ENCODE results near the gene B4GALT2.

B4GALT2 gene

DNA sequence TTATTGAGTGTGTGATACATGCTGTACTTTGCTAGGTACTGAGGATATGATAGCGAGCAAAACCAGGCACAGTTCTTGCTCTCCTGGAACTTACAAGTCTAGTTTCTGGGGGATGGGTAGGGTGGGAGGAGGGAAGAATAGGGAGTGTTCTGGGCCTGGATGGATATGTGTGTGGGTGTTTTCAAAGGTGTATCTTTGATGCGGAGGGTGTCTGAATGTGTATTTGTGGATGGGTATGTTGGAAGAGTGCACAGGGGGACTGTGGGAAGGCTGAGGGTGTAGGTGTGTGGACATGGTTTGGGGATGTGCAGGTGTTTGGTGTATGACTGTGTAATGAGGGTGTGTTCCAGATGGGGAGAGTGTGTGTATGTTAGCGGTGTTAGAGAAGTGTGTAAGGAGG, 13.7 kb upstream of the B4GALT2 start:
- Histone ChIP-seq H3K9ac (ENCODE audit: low read length) (no peak overlapping the region), H3K4me1 (ENCODE audit: control insufficient read depth, insufficient read depth, low read length) (peaks cover 2% of the 10 kb centered on the region), H3K27me3 (ENCODE audit: control insufficient read depth, insufficient read depth, low read length) (no peaks in the 10 kb centered on the region), H3K4me3 (ENCODE audit: low read length) (no peak overlapping the region), H3K27ac (ENCODE audit: low read depth, low read length) (no peak overlapping the region), H3K36me3 (ENCODE audit: control insufficient read depth, insufficient read depth, low read length) (peaks cover 5% of the 10 kb centered on the region)

DNA sequence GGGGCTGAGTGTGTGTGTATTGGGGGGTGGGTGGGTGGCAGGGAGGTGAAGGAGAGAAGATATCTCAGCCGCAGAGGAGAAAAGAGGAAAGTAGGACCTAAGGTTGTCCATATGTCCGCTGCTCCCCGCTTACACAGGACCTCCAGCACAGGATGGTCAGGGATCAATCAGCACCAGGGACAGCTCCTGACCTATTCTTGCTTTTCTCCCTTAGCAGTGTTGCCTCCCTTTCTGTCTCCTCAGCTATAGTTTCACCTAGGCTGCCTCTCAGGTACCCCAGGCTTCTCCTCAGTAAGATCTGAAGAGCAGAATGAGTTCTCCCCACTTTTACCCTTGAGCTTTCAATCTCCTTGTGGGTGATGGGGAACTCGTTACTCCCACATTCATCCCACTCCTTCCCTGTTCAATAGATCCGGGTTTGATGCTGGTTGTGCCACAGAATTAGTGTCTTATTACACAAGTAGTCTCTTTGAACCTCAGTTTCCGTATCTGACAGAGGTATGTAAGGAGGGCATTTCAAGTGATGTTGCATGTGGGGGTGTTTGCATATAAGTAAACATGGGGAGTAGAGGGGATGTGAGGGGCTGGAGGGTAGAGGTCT, 10.6 kb upstream of the B4GALT2 start:
- Histone ChIP-seq H3K9ac (ENCODE audit: low read length) (no peak overlapping the region), H3K4me1 (ENCODE audit: control insufficient read depth, insufficient read depth, low read length) (peaks cover 5% of the 10 kb centered on the region), H3K36me3 (ENCODE audit: control insufficient read depth, insufficient read depth, low read length) (peaks cover 7% of the 10 kb centered on the region), H3K4me3 (ENCODE audit: low read length) (no peak overlapping the region), H3K27ac (ENCODE audit: low read depth, low read length) (no peak overlapping the region), H3K27me3 (ENCODE audit: control insufficient read depth, insufficient read depth, low read length) (no peaks in the 10 kb centered on the region)

DNA sequence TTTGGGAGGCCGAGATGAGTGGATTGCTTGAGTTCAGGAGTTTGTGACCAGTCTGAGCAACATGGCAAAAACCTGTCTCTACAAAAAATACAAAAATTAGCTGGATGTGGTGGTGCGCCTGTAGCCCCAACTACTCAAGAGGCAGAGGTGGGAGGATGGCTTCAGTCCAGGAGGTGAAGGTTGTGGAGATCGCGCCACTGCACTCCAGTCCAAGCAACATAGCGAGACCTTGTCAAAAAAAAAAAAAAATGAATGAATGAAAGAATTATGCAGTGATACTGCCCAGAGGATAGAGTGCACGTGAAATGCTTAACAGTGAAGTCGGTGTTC, 9.6 kb upstream of the B4GALT2 start:
- Histone ChIP-seq H3K4me1 (ENCODE audit: control insufficient read depth, insufficient read depth, low read length) (peaks cover 5% of the 10 kb centered on the region), H3K9ac (ENCODE audit: low read length) (no peak overlapping the region), H3K36me3 (ENCODE audit: control insufficient read depth, insufficient read depth, low read length) (peaks cover 7% of the 10 kb centered on the region), H3K27me3 (ENCODE audit: control insufficient read depth, insufficient read depth, low read length) (no peaks in the 10 kb centered on the region), H3K27ac (ENCODE audit: low read depth, low read length) (no peak overlapping the region), H3K4me3 (ENCODE audit: low read length) (peak overlapping the region; percentile 11)

DNA sequence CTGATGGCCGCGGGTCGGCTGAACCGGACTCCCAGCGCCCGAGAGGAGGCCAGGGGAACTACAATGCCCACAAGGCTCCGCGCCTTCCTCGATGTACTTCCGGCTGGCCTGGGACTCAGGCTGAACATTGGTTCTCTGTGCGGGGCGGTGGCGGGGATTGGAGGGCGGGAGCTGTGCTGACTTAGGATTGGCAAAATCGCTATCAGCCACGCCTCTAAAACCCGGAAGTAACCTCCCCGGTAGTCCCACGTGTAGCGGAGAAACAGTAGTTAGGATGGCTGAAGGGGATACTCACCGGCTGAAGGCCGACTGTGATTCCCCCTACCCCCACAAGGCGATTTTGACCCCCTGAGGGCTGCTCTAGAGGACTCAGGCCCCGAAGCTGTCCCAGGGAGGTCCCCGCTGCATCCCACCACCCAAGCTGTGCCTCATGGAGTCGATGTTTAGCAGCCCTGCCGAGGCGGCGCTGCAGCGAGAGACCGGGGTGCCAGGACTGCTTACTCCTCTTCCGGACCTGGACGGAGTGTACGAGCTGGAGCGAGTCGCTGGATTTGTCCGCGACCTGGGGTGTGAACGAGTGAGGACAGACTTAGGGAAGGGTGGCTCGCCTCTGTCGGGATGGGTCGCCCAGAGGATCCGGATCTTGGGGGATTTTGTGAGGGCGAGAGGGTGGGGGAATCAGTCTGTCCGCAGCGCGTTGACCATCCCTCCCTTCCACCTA, 9.1 kb upstream of the B4GALT2 start, which contains the start of gene DPH2:
TSS of gene DPH2 (plus strand) at position 265 of the 721 bp plus-strand sequence. CDS start at position 431, 166 bp downstream.
- H3K9ac ChIP-seq (ENCODE audit: low read length): no peak within 1 kb of the TSS

DNA sequence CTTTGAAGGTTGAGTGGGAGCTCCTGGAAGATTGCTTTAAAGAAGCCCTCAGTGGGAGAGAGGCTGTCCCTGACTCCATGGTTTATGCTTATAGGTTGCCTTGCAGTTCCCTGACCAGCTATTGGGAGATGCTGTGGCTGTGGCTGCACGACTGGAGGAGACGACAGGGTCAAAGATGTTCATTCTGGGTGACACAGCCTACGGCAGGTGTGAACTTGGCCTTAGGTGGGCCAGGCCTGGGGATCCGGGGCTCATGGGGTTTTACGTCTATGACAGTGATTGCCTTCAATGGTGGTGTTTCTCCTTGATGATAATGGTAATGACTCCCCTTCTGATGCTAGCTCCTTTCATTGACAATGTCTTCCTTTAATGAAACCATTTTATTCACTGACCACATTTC, 8.5 kb upstream of the B4GALT2 start:
- peaks cover 7% of the 10 kb centered on the region for H3K36me3 ChIP-seq (ENCODE audit: control insufficient read depth, insufficient read depth, low read length)
- H3K27ac ChIP-seq (ENCODE audit: low read depth, low read length): no peak overlapping the region
- H3K4me1 ChIP-seq (ENCODE audit: control insufficient read depth, insufficient read depth, low read length): peaks cover 5% of the 10 kb centered on the region
- no peak overlapping the region for H3K9ac ChIP-seq (ENCODE audit: low read length)
- H3K4me3 ChIP-seq (ENCODE audit: low read length): peak overlapping the region; percentile 93
- H3K27me3 ChIP-seq (ENCODE audit: control insufficient read depth, insufficient read depth, low read length): no peaks in the 10 kb centered on the region

More for the DNA sequence above, 9.1 kb upstream of the B4GALT2 start, which contains the start of gene DPH2:
- peaks cover 5% of the 10 kb centered on the region for H3K4me1 ChIP-seq (ENCODE audit: control insufficient read depth, insufficient read depth, low read length)
- peak within 1 kb of the TSS; percentile 93 for H3K4me3 ChIP-seq (ENCODE audit: low read length)
- no peak within 1 kb of the TSS for H3K27ac ChIP-seq (ENCODE audit: low read depth, low read length)
- peaks cover 7% of the 10 kb centered on the region for H3K36me3 ChIP-seq (ENCODE audit: control insufficient read depth, insufficient read depth, low read length)
- H3K27me3 ChIP-seq (ENCODE audit: control insufficient read depth, insufficient read depth, low read length): no peaks in the 10 kb centered on the region

GRCh38 chr1:43970911-43971310, 8.1 kb upstream of the B4GALT2 start:
- Histone ChIP-seq H3K27ac (ENCODE audit: low read depth, low read length) (no peak overlapping the region), H3K4me3 (ENCODE audit: low read length) (peak overlapping the region; percentile 93), H3K9ac (ENCODE audit: low read length) (no peak overlapping the region), H3K27me3 (ENCODE audit: control insufficient read depth, insufficient read depth, low read length) (no peaks in the 10 kb centered on the region), H3K36me3 (ENCODE audit: control insufficient read depth, insufficient read depth, low read length) (peaks cover 7% of the 10 kb centered on the region), H3K4me1 (ENCODE audit: control insufficient read depth, insufficient read depth, low read length) (peaks cover 9% of the 10 kb centered on the region)

DNA sequence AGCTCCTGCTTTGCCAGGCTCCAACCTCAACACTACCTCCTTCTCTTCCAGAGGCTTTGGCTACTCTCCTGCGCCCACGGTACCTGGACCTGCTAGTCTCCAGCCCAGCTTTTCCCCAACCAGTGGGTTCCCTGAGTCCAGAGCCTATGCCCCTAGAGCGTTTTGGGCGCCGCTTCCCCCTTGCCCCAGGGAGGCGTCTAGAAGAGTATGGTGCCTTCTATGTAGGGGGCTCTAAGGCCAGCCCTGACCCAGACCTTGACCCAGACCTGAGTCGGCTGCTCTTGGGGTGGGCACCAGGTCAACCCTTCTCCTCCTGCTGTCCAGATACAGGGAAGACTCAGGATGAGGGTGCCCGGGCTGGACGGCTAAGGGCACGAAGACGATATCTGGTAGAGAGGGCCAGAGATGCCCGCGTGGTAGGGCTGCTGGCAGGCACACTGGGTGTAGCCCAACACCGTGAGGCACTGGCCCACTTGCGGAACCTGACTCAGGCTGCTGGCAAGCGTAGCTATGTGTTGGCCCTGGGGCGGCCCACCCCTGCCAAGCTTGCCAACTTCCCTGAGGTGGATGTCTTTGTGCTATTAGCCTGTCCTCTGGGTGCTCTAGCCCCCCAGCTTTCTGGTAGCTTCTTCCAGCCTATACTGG, 7.6 kb upstream of the B4GALT2 start:
- Histone ChIP-seq H3K4me1 (ENCODE audit: control insufficient read depth, insufficient read depth, low read length) (peaks cover 11% of the 10 kb centered on the region), H3K9ac (ENCODE audit: low read length) (no peak overlapping the region), H3K36me3 (ENCODE audit: control insufficient read depth, insufficient read depth, low read length) (peaks cover 11% of the 10 kb centered on the region), H3K27me3 (ENCODE audit: control insufficient read depth, insufficient read depth, low read length) (no peaks in the 10 kb centered on the region), H3K4me3 (ENCODE audit: low read length) (no peak overlapping the region), H3K27ac (ENCODE audit: low read depth, low read length) (no peak overlapping the region)

DNA sequence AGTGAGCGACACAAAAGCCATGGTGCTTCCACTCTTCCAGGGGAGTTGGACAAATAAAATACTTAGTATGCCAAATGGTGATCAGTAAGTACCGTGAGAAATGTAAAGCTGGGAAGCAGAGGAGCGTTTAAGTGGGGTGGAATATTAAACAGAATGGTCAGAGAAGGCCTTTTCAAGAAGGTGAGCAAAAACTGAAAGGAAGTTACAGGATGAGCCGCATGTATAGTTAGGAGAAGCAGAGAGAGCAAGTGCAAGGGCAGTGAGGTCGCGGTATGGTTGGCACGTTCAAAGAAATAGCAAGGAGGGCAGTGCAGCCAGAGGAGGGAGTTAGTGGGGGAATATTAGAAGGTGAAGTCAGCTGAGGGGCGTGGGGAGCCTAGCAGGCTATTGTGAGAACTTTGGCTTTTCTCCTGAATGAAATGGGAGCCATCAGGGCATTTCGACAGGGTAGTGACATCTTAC, 5.0 kb upstream of the B4GALT2 start:
- Histone ChIP-seq H3K27me3 (ENCODE audit: control insufficient read depth, insufficient read depth, low read length) (no peaks in the 10 kb centered on the region), H3K36me3 (ENCODE audit: control insufficient read depth, insufficient read depth, low read length) (peaks cover 21% of the 10 kb centered on the region), H3K4me1 (ENCODE audit: control insufficient read depth, insufficient read depth, low read length) (peaks cover 11% of the 10 kb centered on the region), H3K4me3 (ENCODE audit: low read length) (peak overlapping the region; percentile 81), H3K9ac (ENCODE audit: low read length) (peak overlapping the region; percentile 86), H3K27ac (ENCODE audit: low read depth, low read length) (peak overlapping the region; percentile 94)

GRCh38 chr1:43974443-43975248, 4.4 kb upstream of the B4GALT2 start, which contains the start of gene ATP6V0B:
ATP6V0B (plus strand) TSS chr1:43974960; CDS start chr1:43975041, 81 bp downstream.
- Histone ChIP-seq H3K27ac (ENCODE audit: low read depth, low read length) (peak within 1 kb of the TSS; percentile 94), H3K4me1 (ENCODE audit: control insufficient read depth, insufficient read depth, low read length) (peaks cover 11% of the 10 kb centered on the region), H3K9ac (ENCODE audit: low read length) (peak within 1 kb of the TSS; percentile 86), H3K36me3 (ENCODE audit: control insufficient read depth, insufficient read depth, low read length) (peaks cover 21% of the 10 kb centered on the region), H3K4me3 (ENCODE audit: low read length) (peak within 1 kb of the TSS; percentile 81), H3K27me3 (ENCODE audit: control insufficient read depth, insufficient read depth, low read length) (no peaks in the 10 kb centered on the region)

- Histone ChIP-seq H3K27ac (ENCODE audit: low read depth, low read length) (peak overlapping the region; percentile 94), H3K4me1 (ENCODE audit: control insufficient read depth, insufficient read depth, low read length) (peaks cover 12% of the 10 kb centered on the region), H3K4me3 (ENCODE audit: low read length) (peak overlapping the region; percentile 81), H3K36me3 (ENCODE audit: control insufficient read depth, insufficient read depth, low read length) (peaks cover 21% of the 10 kb centered on the region), H3K9ac (ENCODE audit: low read length) (peak overlapping the region; percentile 46), H3K27me3 (ENCODE audit: control insufficient read depth, insufficient read depth, low read length) (no peaks in the 10 kb centered on the region)
These were observed 3.6 kb upstream of the B4GALT2 start for GRCh38 chr1:43975249-43975961.

GRCh38 chr1:43976045-43976444, 3.0 kb upstream of the B4GALT2 start:
- H3K9ac ChIP-seq (ENCODE audit: low read length): no peak overlapping the region
- peak overlapping the region; percentile 81 for H3K4me3 ChIP-seq (ENCODE audit: low read length)
- H3K27ac ChIP-seq (ENCODE audit: low read depth, low read length): no peak overlapping the region
- H3K36me3 ChIP-seq (ENCODE audit: control insufficient read depth, insufficient read depth, low read length): peaks cover 21% of the 10 kb centered on the region
- no peaks in the 10 kb centered on the region for H3K27me3 ChIP-seq (ENCODE audit: control insufficient read depth, insufficient read depth, low read length)
- peaks cover 11% of the 10 kb centered on the region for H3K4me1 ChIP-seq (ENCODE audit: control insufficient read depth, insufficient read depth, low read length)

Measured in rectal smooth muscle tissue (tissue), 1 donor.